GM06990 (cell line): Measurements from ENCODE around the gene SLCO3A1.
"Not testable (repeated sequence)": the region's sequence is repeated elsewhere in the genome, so short reads cannot be mapped to it uniquely, and the experiment has no call there.

Experiments
- DNase-seq: peaks from one replicate; pipeline ENCODE4 v3.0.0-alpha.2; 2011; ENCODE audit not compliant: insufficient read length; ENCODE audit errors: extremely low read depth
- H3K27me3 ChIP-seq: replicated peaks from 2 replicates; pipeline ENCODE4 v1.6.0; 2011; ENCODE audit warnings: low read length; ENCODE audit not compliant: control insufficient read depth, insufficient read depth
- H3K36me3 ChIP-seq: 2 replicates; pipeline ENCODE4 v1.5.1; 2011; ENCODE audit warnings: low read length; ENCODE audit not compliant: control insufficient read depth, insufficient read depth
- H3K4me3 ChIP-seq: replicated peaks from 2 replicates; pipeline ENCODE4 v1.5.1; 2011; ENCODE audit warnings: low read depth, mild to moderate bottlenecking, control low read depth, low read length
- TF ChIP-seq, protein P1 (sequence below): IDR thresholded peaks from 2 replicates; pipeline ENCODE4 v1.5.1; 2011; ENCODE audit warnings: low read length, control low read depth, mild to moderate bottlenecking, inconsistent platforms; ENCODE audit not compliant: insufficient read depth, poor library complexity, severe bottlenecking

Gene SLCO3A1

DNA sequence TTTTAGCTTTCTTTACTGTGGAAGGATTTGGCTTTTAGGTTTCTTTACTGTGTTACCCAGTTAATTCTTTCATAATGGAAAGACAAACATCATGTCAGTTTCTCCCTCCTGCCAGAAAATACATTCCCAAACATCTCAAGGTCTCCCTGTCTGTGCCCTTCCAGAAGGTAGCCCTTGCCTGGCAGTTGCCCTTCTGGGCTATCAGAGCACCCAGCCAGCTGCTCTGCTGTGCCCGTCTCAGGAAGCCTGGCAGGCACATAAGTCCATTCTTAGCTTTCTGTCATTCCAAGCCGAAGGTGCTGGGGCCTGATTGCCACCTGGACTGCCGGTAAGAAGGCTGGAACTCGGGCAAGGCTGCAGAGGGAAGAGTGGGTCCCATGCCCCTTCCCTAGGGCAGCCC, 203.4 kb downstream of the SLCO3A1 start:
- TF ChIP-seq, protein P1, sequence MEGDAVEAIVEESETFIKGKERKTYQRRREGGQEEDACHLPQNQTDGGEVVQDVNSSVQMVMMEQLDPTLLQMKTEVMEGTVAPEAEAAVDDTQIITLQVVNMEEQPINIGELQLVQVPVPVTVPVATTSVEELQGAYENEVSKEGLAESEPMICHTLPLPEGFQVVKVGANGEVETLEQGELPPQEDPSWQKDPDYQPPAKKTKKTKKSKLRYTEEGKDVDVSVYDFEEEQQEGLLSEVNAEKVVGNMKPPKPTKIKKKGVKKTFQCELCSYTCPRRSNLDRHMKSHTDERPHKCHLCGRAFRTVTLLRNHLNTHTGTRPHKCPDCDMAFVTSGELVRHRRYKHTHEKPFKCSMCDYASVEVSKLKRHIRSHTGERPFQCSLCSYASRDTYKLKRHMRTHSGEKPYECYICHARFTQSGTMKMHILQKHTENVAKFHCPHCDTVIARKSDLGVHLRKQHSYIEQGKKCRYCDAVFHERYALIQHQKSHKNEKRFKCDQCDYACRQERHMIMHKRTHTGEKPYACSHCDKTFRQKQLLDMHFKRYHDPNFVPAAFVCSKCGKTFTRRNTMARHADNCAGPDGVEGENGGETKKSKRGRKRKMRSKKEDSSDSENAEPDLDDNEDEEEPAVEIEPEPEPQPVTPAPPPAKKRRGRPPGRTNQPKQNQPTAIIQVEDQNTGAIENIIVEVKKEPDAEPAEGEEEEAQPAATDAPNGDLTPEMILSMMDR: no peak
- Histone ChIP-seq H3K27me3 (no peaks in the 10 kb centered on the region), H3K36me3 (no peaks in the 10 kb centered on the region), H3K4me3 (no peak overlapping the region)
- no peak for DNase-seq

DNA sequence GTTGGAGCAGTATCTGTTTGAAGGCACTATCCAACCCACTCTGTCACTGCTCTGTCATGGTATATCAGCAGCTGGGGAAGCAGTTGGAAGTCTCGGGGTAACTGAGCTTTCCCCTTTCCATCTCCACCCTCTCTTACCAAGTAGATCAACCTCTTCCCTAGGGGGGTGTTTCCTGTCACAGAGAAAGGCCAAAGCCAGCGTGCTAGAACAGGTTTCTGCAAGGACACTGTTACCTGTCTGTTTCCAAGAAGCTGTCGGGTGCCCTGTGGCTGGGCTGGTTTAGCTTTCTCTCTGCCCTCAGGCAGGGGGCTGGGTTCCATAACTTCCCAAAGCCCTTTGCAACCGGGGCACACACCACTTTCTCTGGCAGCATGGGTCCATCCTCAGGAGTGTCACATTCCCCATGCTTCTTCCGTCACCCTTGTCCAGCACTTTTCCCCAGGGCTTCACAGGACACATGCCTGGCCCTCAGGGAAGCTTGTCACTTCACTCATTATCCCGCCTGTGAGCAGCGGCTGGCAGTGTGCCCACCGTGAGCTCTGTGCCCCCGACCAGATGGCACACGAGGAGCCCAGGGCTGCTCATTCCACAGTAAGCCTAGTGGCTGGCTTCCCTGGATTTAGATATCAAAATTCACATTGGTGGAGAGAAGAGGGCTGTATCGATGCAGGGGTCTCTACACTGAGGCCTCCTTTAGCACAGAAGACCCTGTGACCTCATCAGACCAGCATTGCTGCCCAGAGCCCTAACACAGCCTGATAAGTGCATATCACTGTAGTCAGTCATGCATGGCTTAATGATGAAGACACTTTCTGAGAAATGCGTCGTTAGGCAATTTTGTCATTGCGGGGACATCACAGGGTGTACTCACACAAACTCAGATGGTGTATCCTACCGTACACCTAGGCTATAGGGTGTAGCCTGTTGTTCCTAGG, 205.8 kb downstream of the SLCO3A1 start:
- no peaks in the 10 kb centered on the region for H3K27me3 ChIP-seq
- H3K36me3 ChIP-seq: no peaks in the 10 kb centered on the region
- TF ChIP-seq, protein P1: no peak
- no peak overlapping the region for H3K4me3 ChIP-seq
- no peak for DNase-seq

- H3K36me3 ChIP-seq, H3K4me3 ChIP-seq, H3K27me3 ChIP-seq, DNase-seq: not testable (repeated sequence)
These were observed 206.4 kb downstream of the SLCO3A1 start for GRCh38 chr15:92059971-92060311.

DNA sequence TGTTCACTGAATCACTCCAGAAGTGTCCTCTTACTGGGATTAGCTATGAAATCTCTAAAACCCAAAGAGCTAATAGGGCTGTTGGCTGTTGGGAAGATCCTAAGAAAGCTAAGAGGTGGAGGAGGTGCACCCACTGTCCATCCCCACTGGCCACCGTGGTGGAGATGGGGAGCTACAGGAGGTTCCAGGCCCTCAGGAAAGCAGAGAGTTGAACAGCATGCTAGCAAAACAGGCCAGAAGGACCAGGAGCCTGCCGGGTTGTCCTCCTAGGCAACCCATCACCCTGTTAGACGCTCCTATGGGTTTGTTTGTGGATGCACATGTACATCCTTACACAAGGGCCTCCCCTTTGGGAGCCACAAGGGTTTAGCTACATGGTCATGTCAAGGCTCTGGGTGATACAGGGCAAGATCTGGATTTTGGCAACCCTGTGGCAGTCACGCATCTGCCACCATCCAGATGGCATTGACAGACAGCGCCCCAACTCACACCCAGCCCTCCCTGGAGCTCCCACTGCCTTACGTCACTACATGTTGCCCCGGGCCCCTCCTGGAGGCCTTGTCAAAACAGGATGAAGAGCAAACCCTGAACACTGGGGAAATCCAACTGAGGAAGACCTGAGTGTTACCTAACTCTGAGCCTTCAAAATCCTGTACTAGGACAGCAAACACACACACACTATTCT, 208.1 kb downstream of the SLCO3A1 start:
- Histone ChIP-seq H3K36me3 (no peaks in the 10 kb centered on the region), H3K27me3 (no peaks in the 10 kb centered on the region), H3K4me3 (no peak overlapping the region)
- TF ChIP-seq, protein P1: no peak
- no peak for DNase-seq

DNA sequence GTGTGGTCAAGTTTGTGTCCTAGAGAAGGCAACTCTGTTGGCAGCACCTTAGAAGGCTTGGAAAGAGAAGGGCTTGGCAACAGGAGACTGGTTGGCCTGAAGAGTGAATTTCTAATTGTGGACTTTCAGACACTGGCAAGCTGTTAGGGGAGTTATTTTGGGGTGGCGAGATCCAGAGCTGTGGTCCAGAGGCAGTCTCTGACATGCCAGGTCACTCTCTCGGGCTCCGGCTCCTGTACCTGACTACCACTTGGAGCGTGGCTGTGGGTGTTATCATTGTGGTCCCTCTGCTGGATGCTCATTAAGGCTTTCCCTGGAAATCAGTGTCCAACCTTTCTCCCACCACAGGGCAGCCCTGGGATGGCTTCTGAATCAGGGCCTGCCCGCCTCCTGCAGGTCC, 209.0 kb downstream of the SLCO3A1 start:
- no peaks in the 10 kb centered on the region for H3K36me3 ChIP-seq
- H3K4me3 ChIP-seq: no peak overlapping the region
- no peak for DNase-seq
- TF ChIP-seq, protein P1: no peak
- no peaks in the 10 kb centered on the region for H3K27me3 ChIP-seq

DNA sequence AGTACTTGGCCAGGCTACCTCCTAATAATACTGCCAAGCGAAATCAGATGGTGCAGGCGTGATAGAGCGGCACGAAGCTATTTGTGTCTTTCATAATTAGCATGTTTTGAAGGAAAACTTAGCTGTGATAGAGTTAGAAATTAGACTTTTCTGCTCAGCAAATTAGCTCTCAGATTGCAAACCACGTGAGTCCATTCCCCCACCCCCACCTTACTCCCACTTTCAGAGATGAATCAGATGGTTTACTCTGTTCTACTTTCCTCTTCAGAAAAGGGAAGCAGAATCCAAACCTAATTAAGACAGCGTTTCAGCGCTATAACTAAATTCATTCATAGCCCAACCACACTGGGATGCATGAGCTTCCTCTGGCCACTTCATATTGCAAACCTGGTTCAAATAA, 214.6 kb downstream of the SLCO3A1 start:
- H3K4me3 ChIP-seq: no peak overlapping the region
- no peaks in the 10 kb centered on the region for H3K36me3 ChIP-seq
- TF ChIP-seq, protein P1: no peak
- no peak for DNase-seq
- no peaks in the 10 kb centered on the region for H3K27me3 ChIP-seq
